ENCODE data around the gene AKT2. TPM values are rescaled to one million over a fixed set of nuclear protein-coding genes. Genes with fewer than 3 reads are reported as not detected.
A peak's percentile ranks its signal among the peaks of the same experiment; 100 is the strongest.

Gene AKT2
- total RNA-seq, 3 donors from 2014 or later (not counting 1 experiment from before 2014, with no cell fraction given) = 234 to 292 (median 261) TPM

GRCh38 chr19:40265055-40265762 is 19.9 kb downstream of the AKT2 start:
- Histone ChIP-seq H3K27me3 (ENCODE audit: control insufficient read depth, insufficient read depth, low read length) (no peaks in the 10 kb centered on the region), H3K9me3 (ENCODE audit: control insufficient read depth, insufficient read depth, low read length) (no peaks in the 10 kb centered on the region), H3K4me3 (ENCODE audit: low read length) (no peak overlapping the region), H3K36me3 (ENCODE audit: control insufficient read depth, insufficient read depth, low read length) (peaks cover 24% of the 10 kb centered on the region), H3K4me1 (ENCODE audit: control insufficient read depth, insufficient read depth, low read length) (no peaks in the 10 kb centered on the region), H3K27ac (ENCODE audit: low read length) (no peak overlapping the region)
- H3K27ac Mint-ChIP-seq = peak overlapping the region; percentile 60 to 64
- peaks cover 49 to 71% of the 10 kb centered on the region in 2 donors for H3K4me1 Mint-ChIP-seq
- ATAC-seq = no peak
- intact Hi-C loops (cut with micrococcal nuclease) = no loop called here
- H3K9me3 Mint-ChIP-seq = no peaks in the 10 kb centered on the region
- H3K4me3 Mint-ChIP-seq = no peak overlapping the region
- 97% methylated on average over 22 of the region's 22 CpGs for WGBS (ENCODE audit: insufficient coverage)
- H3K27me3 Mint-ChIP-seq (ENCODE audit: low read depth in 2 of 2) = no peaks in the 10 kb centered on the region
- H3K36me3 Mint-ChIP-seq = no peaks in the 10 kb centered on the region
- DNase-seq = no peak
- TF ChIP-seq, protein P1, sequence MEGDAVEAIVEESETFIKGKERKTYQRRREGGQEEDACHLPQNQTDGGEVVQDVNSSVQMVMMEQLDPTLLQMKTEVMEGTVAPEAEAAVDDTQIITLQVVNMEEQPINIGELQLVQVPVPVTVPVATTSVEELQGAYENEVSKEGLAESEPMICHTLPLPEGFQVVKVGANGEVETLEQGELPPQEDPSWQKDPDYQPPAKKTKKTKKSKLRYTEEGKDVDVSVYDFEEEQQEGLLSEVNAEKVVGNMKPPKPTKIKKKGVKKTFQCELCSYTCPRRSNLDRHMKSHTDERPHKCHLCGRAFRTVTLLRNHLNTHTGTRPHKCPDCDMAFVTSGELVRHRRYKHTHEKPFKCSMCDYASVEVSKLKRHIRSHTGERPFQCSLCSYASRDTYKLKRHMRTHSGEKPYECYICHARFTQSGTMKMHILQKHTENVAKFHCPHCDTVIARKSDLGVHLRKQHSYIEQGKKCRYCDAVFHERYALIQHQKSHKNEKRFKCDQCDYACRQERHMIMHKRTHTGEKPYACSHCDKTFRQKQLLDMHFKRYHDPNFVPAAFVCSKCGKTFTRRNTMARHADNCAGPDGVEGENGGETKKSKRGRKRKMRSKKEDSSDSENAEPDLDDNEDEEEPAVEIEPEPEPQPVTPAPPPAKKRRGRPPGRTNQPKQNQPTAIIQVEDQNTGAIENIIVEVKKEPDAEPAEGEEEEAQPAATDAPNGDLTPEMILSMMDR (IDR thresholded peaks at IDR 0.05) = no peak

- Histone ChIP-seq H3K27ac (ENCODE audit: low read length) (no peak overlapping the region), H3K27me3 (ENCODE audit: control insufficient read depth, insufficient read depth, low read length) (no peaks in the 10 kb centered on the region), H3K4me1 (ENCODE audit: control insufficient read depth, insufficient read depth, low read length) (no peaks in the 10 kb centered on the region), H3K9me3 (ENCODE audit: control insufficient read depth, insufficient read depth, low read length) (no peaks in the 10 kb centered on the region), H3K4me3 (ENCODE audit: low read length) (no peak overlapping the region), H3K36me3 (ENCODE audit: control insufficient read depth, insufficient read depth, low read length) (peaks cover 24% of the 10 kb centered on the region)
- TF ChIP-seq, protein P1 (IDR thresholded peaks at IDR 0.05) = no peak
- intact Hi-C loops (cut with micrococcal nuclease) = no loop called here
- ATAC-seq (no peak), DNase-seq (no peak)
- peaks cover 46 to 70% of the 10 kb centered on the region in 2 donors for H3K4me1 Mint-ChIP-seq
- 92% methylated on average over 19 of the region's 19 CpGs for WGBS (ENCODE audit: insufficient coverage)
- H3K27me3 Mint-ChIP-seq (ENCODE audit: low read depth in 2 of 2) = no peaks in the 10 kb centered on the region
- H3K27ac Mint-ChIP-seq = peak overlapping the region in 1 of 2 donors; percentile 60
- H3K4me3 Mint-ChIP-seq = no peak overlapping the region
- no peaks in the 10 kb centered on the region for H3K9me3 Mint-ChIP-seq
- H3K36me3 Mint-ChIP-seq = no peaks in the 10 kb centered on the region
Measured at GRCh38 chr19:40264314-40265054, 20.7 kb downstream of the AKT2 start.

DNA sequence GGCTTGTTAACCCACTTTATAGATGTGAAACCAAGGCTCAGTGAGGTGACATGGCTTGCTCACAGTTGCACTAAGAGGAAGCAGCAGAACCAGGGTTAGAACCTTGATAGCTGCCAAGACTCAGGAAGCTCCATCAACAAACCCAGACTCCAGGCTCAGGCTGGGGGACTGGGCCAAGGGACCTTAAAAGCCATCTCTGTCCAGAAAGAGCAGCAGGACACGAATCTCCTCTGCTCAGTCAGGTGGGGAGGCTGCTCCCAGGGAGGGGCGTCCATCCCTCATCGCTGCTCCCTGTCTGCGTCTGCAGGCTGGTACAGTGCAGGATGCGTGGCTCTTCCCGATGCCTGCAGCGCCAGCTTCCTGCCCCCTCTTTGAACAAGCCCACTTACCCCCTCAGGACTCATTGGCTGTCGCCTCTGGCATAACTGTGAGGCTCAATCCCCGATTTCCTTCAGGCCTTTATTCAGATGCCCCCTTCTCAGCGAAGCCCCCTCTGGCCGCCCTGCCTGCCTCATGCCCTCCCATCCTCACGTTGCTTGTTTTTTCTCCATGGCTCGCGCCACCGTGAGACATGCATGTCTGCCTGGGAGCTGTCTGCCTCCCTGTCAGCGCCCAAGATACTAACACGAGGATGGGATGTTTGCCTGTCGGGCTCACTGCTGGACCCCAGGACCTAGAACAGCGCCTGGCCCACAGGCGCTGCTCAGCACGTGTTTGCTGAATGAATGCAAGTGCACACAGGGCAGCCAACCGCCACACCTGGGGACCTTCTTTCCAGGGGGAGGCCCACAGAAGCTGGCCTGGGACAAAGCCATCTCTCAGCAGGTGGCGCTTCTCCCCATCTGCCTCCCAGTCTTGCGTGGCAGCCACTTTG is 21.5 kb downstream of the AKT2 start:
- DNase-seq = no peak
- no peak overlapping the region for H3K4me3 ChIP-seq (ENCODE audit: low read length)
- WGBS (ENCODE audit: insufficient coverage) = 96% methylated on average over 24 of the region's 24 CpGs
- no peaks in the 10 kb centered on the region for H3K27me3 ChIP-seq (ENCODE audit: control insufficient read depth, insufficient read depth, low read length)
- Mint-ChIP-seq H3K27me3 (ENCODE audit: low read depth in 2 of 2) (no peaks in the 10 kb centered on the region), H3K36me3 (no peaks in the 10 kb centered on the region), H3K4me1 (peaks cover 47 to 72% of the 10 kb centered on the region in 2 donors), H3K4me3 (no peak overlapping the region), H3K9me3 (no peaks in the 10 kb centered on the region), H3K27ac (peak overlapping the region; percentile 50 to 60)
- no peaks in the 10 kb centered on the region for H3K9me3 ChIP-seq (ENCODE audit: control insufficient read depth, insufficient read depth, low read length)
- ATAC-seq = no peak
- TF ChIP-seq, protein P1 (IDR thresholded peaks at IDR 0.05) = no peak
- no peaks in the 10 kb centered on the region for H3K4me1 ChIP-seq (ENCODE audit: control insufficient read depth, insufficient read depth, low read length)
- no peak overlapping the region for H3K27ac ChIP-seq (ENCODE audit: low read length)
- intact Hi-C loops (cut with micrococcal nuclease) = no loop called here
- peaks cover 24% of the 10 kb centered on the region for H3K36me3 ChIP-seq (ENCODE audit: control insufficient read depth, insufficient read depth, low read length)
